GM12892 (cell line): ENCODE results near the gene GADL1.

Source experiments
- DNase-seq: peaks from one replicate; pipeline ENCODE4 v3.0.0; 2011; ENCODE audit not compliant: insufficient read length
- FAIRE-seq: peaks from 2 replicates; lab custom pipeline; 2011; peaks lifted over from hg19 to GRCh38; lab: Jason Lieb, UNC
- POLR2A ChIP-seq: IDR thresholded peaks from 2 replicates; pipeline ENCODE4 v1.6.1; 2011; ENCODE audit warnings: low read depth, low read length, control low read depth
- POLR2AphosphoS5 ChIP-seq: IDR thresholded peaks from 2 replicates; pipeline ENCODE4 v1.6.1; 2011; ENCODE audit warnings: low read depth, low read length, control low read depth
- TAF1 ChIP-seq: IDR thresholded peaks from 2 replicates; pipeline ENCODE4 v1.6.1; 2011; ENCODE audit warnings: low read depth, mild to moderate bottlenecking, control low read depth, low read length, borderline replicate concordance

The GADL1 gene

DNA sequence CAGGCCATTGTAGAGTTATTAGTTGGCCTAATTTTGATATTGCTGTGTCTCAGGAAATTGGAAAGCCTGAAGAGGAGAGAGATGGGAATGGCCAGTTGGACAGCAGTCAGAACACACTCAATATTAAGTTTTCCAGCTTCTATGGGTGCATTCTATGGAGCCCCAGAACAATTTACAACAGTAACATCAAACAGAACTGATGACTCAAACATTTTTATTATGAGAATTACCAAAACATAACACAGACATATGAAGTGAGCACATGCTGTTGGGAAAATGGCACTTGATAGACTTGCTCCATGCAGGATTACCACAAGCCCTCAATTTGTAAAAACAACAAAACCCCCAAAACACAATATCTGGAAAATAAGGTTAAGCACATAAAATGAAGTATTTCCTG lies 104.3 kb downstream of the GADL1 start:
- DNase-seq (no peak), FAIRE-seq (no peak)
- TF ChIP-seq TAF1 = no peak
- TF ChIP-seq POLR2AphosphoS5 = no peak
- TF ChIP-seq POLR2A = no peak

DNA sequence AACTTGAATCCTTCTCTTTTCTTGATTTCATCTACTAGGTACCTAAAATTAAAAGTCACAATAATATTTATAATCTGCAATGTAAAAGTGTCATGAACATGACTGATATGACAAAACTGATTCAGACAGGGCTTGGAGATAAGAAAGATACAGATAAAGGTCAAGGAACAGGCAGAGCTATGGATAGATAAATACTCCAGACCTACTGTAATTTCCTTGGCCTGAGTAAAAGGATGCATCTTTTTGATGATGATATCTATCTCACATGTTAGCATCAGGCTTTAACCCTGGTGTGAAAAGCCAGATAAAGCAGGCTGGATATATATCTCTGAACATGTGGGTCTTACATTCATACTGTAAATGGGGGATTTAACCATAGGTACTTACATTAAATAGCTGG lies 108.1 kb downstream of the GADL1 start:
- TF ChIP-seq POLR2A (no peak), POLR2AphosphoS5 (no peak), TAF1 (no peak)
- DNase-seq (no peak), FAIRE-seq (no peak)

DNA sequence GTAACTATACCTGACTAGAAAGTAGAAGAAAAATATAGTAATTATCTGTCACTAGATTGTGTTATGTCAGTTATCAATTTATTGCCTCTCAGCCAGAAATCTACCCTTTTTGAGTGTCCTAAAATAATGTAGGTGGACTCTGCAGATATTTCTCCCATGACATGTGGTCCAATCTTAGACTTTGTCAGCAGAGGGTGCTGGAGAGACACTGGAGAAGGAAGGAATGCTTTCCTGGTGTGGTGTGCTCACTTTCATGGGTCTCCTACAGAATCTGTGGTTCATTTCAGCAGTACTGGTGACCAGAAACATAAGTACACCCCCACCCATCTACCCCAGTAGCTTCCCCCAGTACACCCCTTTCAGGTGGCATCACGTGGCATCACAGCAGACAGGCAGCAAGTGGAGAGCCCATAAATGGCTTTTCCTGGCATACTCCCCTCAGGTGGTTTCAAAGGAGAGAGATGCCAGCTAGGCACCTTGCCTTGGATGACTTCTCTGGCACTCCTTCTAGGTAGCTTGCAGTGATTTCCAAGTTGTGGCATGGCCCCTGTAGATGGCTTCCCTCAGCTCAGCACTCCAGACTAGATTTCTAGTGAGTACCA lies 114.7 kb downstream of the GADL1 start:
- no peak for TF ChIP-seq TAF1
- no peak for TF ChIP-seq POLR2AphosphoS5
- no peak for TF ChIP-seq POLR2A
- FAIRE-seq = peak; percentile 74
- no peak for DNase-seq

DNA sequence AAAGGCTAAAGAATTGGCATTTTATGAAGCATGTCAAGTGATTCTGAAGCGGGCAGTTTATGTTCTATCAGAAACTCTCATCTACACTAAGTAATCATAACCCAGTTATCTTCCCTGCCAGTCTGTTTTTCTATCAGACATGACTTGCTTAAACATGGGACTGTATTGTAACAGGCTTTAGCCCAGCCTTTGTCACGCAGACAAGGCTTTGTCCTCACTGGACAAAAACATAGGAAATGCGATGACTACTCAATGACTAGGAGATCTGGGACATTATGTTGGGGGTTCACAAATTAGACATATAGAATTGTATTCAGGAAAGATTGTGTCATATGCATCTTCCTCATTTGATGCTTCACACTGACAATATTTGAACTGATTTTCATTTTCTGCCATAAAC lies 115.5 kb downstream of the GADL1 start:
- DNase-seq (no peak), FAIRE-seq (no peak)
- TF ChIP-seq POLR2A (no peak), POLR2AphosphoS5 (no peak), TAF1 (no peak)

DNA sequence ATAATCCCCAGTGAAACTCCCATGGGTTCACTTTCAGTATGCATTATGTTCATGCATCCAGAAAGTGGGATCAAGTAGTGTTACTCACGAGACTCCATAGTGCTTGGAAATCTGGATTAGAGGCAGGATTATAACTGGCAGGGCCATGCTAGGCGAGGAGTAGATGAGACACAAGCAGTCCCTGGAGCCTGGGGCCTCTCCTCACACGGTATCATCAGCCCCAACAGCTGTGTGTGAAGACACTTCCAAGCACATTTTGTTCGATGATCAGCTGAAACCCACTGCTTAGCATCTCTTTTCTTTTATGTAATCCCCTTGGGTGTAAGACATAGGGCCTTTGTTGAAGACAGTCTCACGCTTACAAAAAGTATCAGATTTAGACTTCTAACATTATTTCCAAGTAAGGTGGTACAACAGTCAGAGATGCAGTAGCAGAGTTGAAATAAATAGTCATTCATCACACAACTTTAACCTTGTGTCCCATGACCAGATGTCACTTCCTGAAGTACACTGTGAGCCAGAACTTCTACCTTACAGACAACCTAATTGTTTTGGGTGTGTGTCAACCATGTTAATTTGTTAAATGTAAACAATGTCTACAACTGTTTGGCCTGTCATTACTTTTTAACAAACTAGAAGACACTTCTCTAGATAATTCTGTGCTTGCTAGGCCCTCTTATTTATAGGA lies 116.9 kb downstream of the GADL1 start:
- peak; percentile 14 for FAIRE-seq
- TF ChIP-seq POLR2AphosphoS5 (no peak), POLR2A (no peak), TAF1 (no peak)
- no peak for DNase-seq

DNA sequence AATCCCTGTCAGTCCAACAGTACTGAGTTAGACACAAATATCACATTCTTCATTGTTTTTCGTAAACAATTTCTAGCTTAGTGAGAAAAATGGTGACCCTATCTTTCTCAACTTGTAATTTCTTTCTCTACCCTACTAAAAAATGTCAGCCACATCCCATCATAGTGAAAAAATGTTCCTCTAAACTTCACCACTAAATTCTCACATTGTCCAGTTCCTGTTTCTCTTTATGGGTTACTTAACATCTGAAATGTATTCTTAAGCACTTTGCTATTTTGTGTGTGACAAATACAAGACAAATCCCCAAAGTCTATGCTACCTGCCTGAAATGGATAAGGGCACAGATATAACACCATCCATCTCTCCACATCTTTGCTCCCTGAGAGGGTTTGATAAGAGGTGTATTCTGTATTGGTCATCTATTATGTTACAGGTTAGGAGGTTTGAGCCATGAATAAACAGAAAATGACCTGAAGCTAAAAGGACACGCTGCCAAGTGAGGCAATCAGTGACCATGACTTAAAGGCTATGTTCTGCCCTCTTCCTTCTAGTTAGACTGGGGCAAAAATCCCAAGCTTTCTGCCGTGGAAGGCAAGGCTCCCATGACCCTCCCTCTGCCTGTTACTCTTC lies 118.2 kb downstream of the GADL1 start:
- DNase-seq (no peak), FAIRE-seq (no peak)
- TF ChIP-seq POLR2AphosphoS5 (no peak), POLR2A (no peak)

DNA sequence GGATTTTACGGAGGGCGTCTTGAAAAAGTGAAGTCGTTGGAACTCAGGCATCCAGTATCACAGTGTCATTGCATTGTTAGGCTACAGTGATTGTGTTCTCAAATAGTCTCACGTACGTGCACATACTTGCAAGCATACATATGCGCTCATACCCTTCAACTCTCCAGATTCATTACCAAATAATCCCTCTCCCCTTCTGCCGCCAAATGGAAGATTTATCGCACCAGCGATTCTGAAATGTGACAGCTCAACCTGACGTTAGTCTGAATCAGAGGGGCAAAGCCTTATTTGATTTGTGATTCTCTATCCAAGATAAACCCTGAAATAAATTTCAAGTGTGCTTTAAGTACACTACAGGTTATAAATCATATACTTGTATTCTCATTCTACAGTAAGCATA lies 119.4 kb downstream of the GADL1 start:
- no peak for DNase-seq
- no peak for TF ChIP-seq TAF1
- no peak for TF ChIP-seq POLR2A
- no peak for TF ChIP-seq POLR2AphosphoS5
- FAIRE-seq = no peak

DNA sequence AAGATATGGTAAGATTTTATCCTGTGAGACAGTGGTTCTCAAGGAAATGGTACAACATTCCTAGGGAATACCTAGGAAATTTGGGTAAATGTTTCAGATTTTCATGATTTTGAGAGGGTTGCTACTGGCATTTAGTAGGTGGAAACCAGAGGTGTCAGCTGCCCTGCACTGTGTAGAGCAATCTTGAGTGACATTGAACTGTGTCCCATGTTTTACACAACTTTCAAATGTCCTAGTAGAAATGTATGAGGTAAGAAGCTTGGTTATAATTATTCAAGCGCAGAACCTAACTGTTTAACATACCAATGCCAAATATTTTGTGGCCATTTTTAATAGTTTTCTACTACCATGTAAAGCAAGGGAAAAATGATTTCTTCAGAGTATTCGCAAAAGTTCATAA lies 120.4 kb downstream of the GADL1 start:
- FAIRE-seq (no peak), DNase-seq (no peak)
- TF ChIP-seq POLR2AphosphoS5 (no peak), POLR2A (no peak), TAF1 (no peak)

DNA sequence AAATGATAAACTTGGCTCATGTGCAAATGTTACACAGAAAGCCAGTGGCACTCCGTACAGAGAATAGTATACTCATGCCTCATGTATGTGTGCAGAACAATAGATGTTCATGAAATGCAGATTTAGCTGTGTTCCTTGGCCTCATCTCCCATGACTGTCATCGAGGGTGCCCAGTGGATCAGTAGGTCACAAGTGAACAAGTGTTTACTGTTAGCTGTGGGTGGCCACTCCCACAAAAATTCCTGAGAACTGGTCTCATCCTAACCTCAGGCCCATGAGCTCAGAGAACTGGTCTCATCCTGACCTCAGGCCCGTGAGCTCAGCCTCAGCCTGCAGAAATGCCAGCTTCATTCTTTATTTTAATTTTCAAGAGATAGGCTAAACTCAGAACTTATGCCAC lies 124.1 kb downstream of the GADL1 start:
- FAIRE-seq (no peak), DNase-seq (no peak)
- no peak for TF ChIP-seq POLR2A
- no peak for TF ChIP-seq TAF1
- TF ChIP-seq POLR2AphosphoS5 = no peak

DNA sequence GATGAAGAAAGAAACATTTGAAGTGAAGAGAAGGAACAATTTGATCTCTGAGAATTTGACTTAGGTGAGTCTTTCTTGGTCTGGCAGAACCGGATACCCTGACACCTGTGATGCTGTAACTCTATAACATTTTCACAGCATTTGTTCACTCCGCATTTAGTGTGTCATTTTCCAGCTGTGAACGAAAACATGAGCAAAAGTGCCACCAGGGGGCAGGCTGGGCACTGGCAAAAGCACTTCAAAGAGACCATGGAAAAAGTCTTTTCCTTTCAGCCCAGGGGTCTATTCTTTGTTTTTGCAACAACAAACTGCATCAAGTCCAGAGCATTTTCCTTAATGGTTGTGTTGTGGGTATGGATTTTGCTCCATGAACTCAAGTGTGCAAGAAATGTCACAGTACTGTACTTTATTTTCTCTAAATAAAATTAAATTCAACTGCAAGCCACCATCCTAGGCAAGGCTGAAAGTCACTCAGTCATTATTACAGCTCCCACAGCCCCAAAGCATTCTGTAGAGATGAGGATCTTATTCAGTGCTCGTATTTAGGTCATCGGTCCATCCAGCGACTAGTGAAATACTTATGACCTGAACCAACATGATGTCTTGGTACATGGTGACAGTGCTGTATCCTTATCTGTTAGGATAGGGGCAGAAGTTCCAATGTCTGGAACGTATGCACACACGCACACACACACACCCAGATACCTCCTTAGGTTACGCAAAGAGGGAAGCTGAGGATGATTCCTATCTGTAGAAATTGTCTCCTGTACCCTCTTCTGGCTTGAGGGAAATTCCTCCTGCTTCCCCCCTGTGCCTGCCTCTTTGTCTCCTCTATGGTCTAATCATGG lies 125.5 kb downstream of the GADL1 start:
- peak; percentile 92 for FAIRE-seq

DNA sequence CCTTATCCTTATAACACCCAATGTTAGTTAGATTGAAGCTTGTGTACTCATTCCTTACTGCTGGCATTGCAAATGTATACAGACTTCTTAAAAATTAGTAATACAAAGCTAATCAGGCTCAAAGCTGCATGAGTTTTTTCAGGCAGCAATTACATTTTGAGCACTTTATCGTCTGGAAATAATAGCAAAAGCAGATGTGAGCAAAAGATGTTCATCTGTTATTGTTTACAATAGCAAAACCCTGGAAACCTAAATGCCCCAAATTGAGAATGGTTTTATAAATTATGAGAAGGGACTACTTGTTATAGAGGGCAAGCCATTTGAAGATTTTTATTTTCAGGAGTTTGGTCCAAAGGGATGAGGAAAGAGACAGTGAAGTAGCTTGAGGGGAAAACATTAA lies 126.4 kb downstream of the GADL1 start:
- DNase-seq = no peak
- no peak for FAIRE-seq
- TF ChIP-seq POLR2A (no peak), POLR2AphosphoS5 (no peak), TAF1 (no peak)

More for the DNA sequence above, 125.5 kb downstream of the GADL1 start:
- DNase-seq = no peak
- TF ChIP-seq POLR2AphosphoS5 = no peak
- no peak for TF ChIP-seq TAF1
- no peak for TF ChIP-seq POLR2A
